NOMO-1 treated with dmso at 0.1 percent for 144 hours (cell line): ENCODE measurements around the gene DNMT3L.
"Not testable (repeated sequence)": the region's sequence is repeated elsewhere in the genome, so short reads cannot be mapped to it uniquely, and the experiment has no call there.

ENCODE experiments used
- DNase-seq: peaks from one replicate; lab custom pipeline; 2025; ENCODE audit not compliant: unreplicated experiment; lab: John Stamatoyannopoulos, UW

The DNMT3L gene

DNA sequence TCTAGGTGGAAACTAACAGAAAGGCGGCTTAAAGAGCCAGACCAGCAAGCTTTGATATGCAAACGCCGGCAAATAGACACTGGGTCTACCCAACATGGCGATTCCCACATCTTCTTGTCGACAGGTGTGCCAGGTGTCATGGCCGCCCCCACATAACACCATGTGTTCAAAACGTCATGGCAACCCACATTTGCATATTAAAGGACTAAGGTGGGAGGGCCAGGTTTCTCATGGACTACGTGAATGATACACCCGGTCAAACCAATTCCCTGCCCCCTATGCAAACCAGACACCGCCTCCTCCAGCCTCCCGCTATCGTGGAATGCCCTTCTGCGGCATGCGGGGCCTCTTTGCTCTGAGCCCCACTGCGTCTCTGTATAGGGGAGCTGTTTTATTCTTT lies 62.2 kb downstream of the DNMT3L start:
- DNase-seq, result no peak

DNA sequence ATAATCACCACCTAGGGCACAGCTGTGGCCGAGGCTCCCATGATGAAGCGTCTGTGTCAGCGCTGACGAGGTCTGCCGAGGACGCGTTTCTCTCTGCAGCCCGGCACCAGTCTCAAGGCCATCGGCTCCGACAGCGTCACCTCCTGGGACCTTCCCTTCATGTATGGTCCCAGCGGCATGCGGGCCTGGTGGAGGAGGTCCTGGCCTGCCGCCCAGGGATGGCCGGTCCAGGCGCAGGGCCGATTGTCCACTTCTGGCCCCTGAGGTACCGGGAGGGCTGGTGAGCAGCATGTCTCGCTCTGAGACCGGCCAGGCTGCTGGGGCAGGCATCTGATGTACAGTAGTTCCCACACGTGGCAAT lies 64.6 kb downstream of the DNMT3L start:
- DNase-seq, result not testable (repeated sequence)
